Skeletal muscle cell (primary cell): ENCODE measurements around the gene RAB8A.
"Not testable (repeated sequence)": the region's sequence is repeated elsewhere in the genome, so short reads cannot be mapped to it uniquely, and the experiment has no call there.

Experiments
- DNase-seq: peaks from one replicate; pipeline ENCODE4 v3.0.0-alpha.2; 2010; ENCODE audit warnings: low read depth
- H3K4me3 ChIP-seq: 2 replicates; pipeline ENCODE4 v1.5.1; 2011; ENCODE audit warnings: low read depth, mild to moderate bottlenecking, control low read depth, low read length, moderate library complexity

The RAB8A gene

DNA sequence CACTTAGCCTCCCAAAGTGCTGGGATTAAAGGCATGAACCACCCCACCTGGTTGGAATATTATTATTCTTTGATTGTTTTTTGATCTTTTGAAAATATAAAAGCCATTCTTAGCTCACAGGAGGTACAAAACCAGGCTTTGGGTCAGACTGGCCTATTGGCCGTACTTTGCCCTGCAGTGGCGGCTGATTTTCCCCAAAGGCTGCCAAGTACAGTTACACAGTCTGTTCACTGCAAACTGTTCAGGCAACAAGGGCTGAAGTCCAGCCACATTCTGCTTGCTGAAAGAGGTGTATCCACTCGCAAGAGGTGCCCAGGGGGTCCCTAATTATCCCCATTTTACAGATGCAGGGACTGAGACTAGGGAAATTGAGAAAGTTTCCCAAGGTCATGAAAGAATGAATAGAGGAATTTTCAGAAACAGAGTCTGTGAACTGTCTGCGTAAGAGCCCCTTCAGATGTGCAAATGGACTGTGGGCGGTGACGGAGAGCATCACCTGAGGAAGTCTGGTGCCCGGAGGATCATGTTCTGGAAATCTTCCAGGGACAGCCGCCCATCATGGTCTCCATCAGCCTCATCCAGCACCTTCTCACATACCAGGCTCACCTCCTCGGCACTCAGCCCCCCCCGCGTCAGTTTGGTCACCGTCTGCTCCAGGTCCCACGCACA is 52.7 kb downstream of the RAB8A start:
- DNase-seq: no peak
- no peak overlapping the region for H3K4me3 ChIP-seq

DNA sequence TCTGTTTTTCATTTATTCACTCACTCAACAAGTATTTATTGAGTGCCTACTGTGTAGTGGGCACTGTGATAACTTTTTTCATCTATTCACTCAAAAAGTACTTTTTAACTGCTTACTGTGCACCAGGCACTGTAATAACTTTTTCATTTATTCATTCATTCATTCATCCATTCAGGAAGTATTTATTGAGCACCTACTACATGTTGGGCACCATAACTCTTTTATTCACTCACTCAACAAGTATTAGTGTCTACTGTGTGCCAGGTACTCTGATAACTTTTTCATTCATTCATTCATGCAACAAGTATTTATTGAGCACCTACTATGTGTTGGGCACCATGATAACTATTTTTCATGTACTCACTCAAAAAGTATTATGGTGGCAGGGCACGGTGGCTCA is 54.7 kb downstream of the RAB8A start:
- no peak for DNase-seq
- H3K4me3 ChIP-seq: no peak overlapping the region

DNA sequence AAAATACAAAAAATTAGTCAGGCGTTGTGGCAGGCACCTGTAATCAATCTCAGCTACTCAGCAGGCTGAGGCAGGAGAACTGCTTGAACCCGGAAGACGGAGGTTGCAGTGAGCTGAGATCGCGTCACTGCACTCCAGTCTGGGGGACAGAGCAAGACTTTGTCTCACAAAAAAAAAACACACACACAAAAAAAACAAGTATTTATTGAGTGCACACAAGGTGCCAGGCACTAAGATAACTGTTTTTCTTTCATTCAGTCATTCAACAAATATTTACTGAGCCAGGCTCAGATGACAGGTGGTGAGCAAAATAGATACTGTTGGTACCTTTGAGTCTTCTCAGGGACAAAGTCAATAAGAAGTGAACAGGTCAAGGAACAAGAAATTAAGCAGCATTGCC is 55.4 kb downstream of the RAB8A start:
- no peak for DNase-seq
- no peak overlapping the region for H3K4me3 ChIP-seq

DNA sequence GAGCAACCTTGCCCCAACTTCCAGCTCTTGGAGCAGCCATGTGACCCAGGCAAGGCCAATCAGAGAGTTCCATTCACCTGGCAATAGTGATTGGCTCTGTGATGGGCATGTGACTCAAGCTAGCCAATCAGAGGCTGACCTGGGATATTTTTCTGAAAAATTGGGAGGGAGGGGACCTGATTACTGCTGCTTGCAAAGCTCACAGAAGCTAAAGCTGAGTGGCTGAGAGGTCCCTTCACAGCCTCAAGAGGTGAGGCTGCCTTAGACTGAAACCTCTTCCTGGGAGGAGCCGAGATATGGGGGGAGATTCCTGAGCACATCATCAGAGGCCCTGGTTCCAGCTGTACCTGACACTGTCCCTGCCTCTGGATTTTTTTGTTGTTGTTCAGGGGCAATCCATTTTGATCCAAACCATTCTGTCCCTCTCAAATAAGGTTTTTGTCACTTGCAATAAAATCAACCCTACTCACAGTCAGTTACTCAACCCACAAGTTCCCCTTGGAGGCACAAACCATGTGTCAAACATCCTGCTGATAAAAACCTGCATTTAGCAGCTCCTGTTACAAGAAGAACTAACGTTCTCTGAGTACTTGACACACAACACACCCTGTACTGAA is 56.9 kb downstream of the RAB8A start:
- no peak overlapping the region for H3K4me3 ChIP-seq
- DNase-seq: no peak

DNA sequence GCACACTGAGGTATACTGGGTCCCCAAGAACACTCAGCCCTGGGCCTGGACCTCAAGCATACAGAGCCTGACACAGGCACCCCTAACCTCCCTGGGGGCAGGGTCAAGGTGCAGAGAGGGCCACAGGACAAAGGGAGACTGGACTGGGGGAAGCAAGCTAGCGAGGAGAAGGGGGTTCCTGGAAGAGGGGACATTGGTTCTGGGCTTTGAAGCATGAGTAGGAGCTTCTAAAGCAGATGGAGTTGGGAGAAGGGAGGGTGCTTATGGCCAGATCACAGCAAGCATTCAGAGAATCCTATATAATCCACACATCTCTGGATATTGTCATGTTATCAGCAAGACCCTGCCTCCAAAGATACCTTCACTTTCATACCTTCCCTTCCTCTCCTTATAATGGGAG is 58.4 kb downstream of the RAB8A start:
- DNase-seq: no peak
- H3K4me3 ChIP-seq: no peak overlapping the region

DNA sequence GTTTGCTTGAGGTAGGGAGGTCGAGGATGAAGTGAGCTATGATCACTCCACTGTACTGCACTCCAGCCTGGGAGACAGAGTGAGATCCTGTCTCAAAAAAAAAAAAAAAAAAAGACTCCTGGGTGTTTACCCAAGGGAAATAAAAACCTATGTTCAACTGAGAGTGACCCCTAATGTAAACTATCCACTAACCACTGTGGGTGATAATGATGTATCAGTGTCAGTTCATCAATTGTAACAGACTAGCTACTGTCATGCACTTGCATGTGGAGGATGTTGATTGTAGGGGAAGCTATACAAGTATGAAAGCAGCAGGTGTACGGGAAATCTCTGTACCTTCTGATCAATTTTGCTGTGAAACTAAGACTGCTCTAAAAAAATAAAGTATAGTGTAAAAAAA is 64.3 kb downstream of the RAB8A start:
- no peak overlapping the region for H3K4me3 ChIP-seq
- no peak for DNase-seq

DNA sequence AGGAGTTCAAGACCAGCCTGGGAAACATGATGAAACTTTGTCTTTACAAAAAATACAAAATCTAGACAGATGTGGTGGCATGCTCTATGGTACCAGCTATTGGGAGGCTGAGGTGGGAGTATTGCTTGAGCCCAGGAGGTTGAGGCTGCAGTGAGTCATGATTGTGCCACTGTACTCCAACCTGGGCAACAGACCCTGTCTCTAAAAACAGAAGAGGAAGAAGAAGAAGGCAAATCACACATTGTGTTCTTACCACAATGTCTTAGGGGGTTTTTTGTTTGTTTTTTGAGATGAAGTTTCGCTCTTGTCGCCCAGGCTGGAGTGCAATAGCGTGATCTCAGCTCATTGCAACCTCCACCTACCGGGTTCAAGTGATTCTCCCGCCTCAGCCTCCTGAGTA is 67.2 kb downstream of the RAB8A start:
- H3K4me3 ChIP-seq, DNase-seq: not testable (repeated sequence)

DNA sequence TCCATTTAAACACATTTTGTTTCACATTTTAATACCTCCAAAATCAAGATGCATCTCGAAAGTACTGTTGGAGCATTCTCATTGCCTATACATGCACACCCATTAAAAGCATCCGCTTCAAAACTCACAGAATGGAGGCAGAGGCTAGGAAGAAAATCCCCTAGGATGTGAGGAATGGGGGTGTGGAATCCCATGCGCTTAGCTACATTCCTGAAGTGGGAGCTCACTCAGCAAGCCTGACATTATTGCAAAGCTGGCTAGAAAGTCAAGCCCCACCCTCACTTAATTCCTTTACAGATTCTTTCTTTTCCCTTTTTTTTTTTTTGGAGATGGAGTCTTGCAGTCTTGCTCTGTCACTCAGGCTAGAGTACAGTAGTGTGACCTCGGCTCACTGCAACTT is 68.9 kb downstream of the RAB8A start:
- peak; percentile 52 for DNase-seq
- H3K4me3 ChIP-seq: no peak overlapping the region
